Measurements from ENCODE around the gene PDE4B.

The PDE4B gene

DNA sequence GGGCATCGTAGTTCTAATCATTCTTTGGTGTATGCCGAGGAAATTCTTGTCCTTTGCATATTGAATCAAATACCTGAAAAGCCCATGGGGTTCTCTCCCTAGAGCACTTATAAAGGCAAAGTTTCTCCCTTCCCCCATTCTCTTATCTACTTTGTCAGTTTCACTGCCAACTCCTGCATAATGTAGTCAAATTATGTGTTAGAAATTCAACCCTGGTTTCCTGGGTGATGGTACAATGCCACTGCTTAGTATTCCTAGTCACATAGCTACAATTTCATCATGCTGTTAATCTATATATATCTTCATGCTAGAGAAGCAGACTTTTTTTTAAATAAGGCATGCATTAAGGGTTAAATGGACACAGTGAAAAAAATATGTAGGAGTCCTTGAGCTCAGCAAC, 119.0 kb downstream of the PDE4B start:
- TF ChIP-seq, protein P1, sequence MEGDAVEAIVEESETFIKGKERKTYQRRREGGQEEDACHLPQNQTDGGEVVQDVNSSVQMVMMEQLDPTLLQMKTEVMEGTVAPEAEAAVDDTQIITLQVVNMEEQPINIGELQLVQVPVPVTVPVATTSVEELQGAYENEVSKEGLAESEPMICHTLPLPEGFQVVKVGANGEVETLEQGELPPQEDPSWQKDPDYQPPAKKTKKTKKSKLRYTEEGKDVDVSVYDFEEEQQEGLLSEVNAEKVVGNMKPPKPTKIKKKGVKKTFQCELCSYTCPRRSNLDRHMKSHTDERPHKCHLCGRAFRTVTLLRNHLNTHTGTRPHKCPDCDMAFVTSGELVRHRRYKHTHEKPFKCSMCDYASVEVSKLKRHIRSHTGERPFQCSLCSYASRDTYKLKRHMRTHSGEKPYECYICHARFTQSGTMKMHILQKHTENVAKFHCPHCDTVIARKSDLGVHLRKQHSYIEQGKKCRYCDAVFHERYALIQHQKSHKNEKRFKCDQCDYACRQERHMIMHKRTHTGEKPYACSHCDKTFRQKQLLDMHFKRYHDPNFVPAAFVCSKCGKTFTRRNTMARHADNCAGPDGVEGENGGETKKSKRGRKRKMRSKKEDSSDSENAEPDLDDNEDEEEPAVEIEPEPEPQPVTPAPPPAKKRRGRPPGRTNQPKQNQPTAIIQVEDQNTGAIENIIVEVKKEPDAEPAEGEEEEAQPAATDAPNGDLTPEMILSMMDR (IDR thresholded peaks at IDR 0.05; ENCODE audit: low read length, missing control alignments): no peak
- DNase-seq (ENCODE audit: low read depth): no peak
- no peak overlapping the region for H3K4me3 ChIP-seq (replicated peaks; ENCODE audit: low read depth, low read length)

DNA sequence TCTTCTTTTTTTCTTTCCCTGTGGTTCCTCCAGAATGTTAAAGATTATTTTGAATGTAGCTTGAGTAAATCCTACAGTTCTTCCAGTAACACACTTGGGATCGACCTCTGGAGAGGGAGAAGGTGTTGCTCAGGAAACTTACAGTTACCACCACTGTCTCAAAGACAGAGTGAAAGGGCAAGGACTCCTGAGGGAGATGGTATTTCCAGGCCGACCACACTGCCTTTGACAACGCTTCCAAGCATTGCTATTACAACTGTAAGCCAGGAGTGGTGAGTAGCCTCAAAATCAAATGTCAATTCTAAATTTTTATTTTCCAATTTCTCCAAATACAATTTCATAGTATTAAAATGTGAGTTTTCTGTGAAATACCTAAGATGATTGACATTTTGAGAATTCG, 125.9 kb downstream of the PDE4B start:
- H3K4me3 ChIP-seq (replicated peaks; ENCODE audit: low read depth, low read length): no peak overlapping the region
- DNase-seq (ENCODE audit: low read depth): no peak
- TF ChIP-seq, protein P1 (IDR thresholded peaks at IDR 0.05; ENCODE audit: low read length, missing control alignments): no peak

DNA sequence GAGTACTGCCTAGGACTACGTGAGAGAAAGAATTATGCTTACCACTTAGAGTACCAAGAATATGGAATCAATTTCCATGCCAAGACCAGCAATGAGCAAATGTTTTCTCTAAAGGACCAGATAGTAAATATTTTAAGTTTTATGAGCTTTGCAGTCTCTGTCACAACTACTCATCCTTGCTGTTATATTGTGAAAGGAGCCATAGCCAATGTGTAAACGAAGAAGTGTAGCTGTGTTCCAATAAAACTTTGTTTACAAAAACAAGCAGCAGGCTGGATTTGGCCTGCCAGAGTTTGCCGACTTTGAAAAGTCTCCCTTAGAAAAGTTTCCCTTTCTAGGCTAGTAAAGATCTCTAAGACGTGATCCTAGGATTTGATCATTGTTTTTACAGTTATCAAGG, 128.8 kb downstream of the PDE4B start:
- TF ChIP-seq, protein P1 (IDR thresholded peaks at IDR 0.05; ENCODE audit: low read length, missing control alignments): no peak

DNA sequence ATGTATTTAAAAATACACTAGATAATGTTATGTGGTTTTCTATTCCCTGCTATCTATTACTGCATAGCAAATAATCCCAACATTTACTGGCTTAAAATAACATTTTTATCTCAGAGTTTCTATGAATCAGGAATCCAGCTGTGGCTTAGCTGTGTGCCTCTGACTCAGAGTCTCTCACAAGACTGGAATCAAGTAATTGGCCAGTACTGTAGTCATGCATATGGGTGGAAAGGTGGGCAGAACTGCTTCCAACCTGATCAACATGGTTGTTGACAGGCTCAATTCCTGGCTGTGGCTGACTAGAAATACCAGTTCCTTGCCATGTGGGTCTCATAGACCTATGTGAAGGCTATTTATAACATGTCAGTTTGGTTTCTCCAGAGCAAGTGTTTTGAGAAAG, 131.8 kb downstream of the PDE4B start:
- TF ChIP-seq, protein P1 (IDR thresholded peaks at IDR 0.05; ENCODE audit: low read length, missing control alignments): no peak
- H3K4me3 ChIP-seq (replicated peaks; ENCODE audit: low read depth, low read length): no peak overlapping the region
- peak; percentile 64 for DNase-seq (ENCODE audit: low read depth)

More for the DNA sequence above, 128.8 kb downstream of the PDE4B start:
- H3K4me3 ChIP-seq (replicated peaks; ENCODE audit: low read depth, low read length): no peak overlapping the region
- DNase-seq (ENCODE audit: low read depth): no peak

DNA sequence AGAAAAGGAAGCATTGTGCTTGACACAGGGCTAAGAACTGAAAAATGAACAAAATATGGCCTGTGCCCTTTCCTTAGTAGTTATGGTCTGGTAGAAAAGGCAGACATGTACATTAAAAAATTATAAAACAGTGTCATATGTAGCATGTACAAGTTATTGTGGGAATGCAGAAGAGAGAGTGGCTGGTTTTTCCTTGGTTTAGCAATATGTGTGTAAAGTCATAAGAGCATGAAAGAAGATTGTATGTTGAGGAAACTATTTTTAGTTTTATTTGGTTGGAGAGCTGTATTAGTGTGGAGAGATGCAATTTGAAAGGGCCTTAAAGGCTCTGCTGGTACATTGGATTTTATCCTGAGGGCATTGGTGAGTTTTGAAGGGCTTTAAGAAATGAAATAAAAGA, 145.8 kb downstream of the PDE4B start:
- TF ChIP-seq, protein P1 (IDR thresholded peaks at IDR 0.05; ENCODE audit: low read length, missing control alignments): no peak
- H3K4me3 ChIP-seq (replicated peaks; ENCODE audit: low read depth, low read length): no peak overlapping the region
- no peak for DNase-seq (ENCODE audit: low read depth)

DNA sequence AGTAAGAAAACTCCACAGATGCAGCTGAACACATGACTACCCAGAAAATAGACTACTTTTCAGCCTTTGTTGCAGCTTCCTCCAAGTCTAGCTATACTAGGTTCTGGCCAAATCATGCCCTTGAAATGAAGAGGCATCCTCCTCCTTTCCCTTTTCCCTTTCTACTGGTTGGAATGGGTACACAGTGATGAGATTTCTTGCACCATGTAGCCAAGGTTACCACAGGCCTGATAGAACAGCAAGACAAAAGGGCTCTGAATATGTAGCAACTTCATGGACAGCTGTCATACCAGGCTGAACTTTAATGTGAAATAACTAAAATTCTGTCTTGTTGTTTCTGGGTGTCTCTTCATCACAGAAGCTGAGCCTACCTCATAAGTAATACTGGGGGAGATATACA, 146.5 kb downstream of the PDE4B start:
- no peak for DNase-seq (ENCODE audit: low read depth)
- no peak overlapping the region for H3K4me3 ChIP-seq (replicated peaks; ENCODE audit: low read depth, low read length)
- TF ChIP-seq, protein P1 (IDR thresholded peaks at IDR 0.05; ENCODE audit: low read length, missing control alignments): no peak

DNA sequence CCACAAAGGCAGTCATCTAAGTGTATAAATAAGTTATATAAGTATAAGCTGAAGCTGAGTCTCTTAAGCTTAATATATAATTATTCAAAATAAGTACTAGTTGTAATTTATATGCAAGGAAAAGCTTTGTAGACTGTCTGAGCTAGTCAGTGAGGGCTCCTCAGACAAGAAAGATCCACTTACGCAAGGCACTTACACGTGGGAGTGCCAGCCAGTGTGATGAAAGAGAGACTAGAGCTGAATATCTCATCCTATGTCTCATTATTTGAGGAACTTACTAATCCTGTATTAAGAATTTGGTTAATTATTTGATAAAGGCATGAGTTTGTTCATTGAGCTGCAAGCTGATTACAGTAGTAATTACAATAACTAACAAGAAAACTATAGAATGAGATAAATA, 146.9 kb downstream of the PDE4B start:
- no peak overlapping the region for H3K4me3 ChIP-seq (replicated peaks; ENCODE audit: low read depth, low read length)
- TF ChIP-seq, protein P1 (IDR thresholded peaks at IDR 0.05; ENCODE audit: low read length, missing control alignments): no peak
- DNase-seq (ENCODE audit: low read depth): peak; percentile 48

Measured in fibroblast of pulmonary artery (primary cell).